ENCODE measurements around the gene SEC24D. TPM values are rescaled to one million over a fixed set of nuclear protein-coding genes. Genes with fewer than 3 reads are reported as not detected.

The SEC24D gene
- total RNA-seq = 10 to 100 TPM; 32.6 to 33.3 TPM

GRCh38 chr4:118835571-118836300, at the start of gene SEC24D:
TSS of gene SEC24D (minus strand) at chr4:118836126. CDS start at chr4:118833696, 2,430 bp downstream.

GRCh38 chr4:118684873-118685811, 150.8 kb downstream of the SEC24D start, which contains the start of gene METTL14:
TSS of gene METTL14 (plus strand) at chr4:118685392. CDS start at chr4:118685535, 143 bp downstream.

Other genes with a start within 250 kb of the SEC24D start
- gene METTL14, start 150.7 kb downstream of the SEC24D start, total RNA-seq = 10 to 100 TPM; 44.4 to 45.8 TPM
- under 1 TPM; 0.41 to 0.71 TPM for gene SYNPO2, start 52.7 kb upstream of the SEC24D start, total RNA-seq